Tibial nerve (tissue), 3 donors: ENCODE results near the gene TMEM106B.

Experiments
- CTCF ChIP-seq, 5 experiments: fragments of 200-600 bp in 3 of 5; fragments of 450-650 bp in 2 of 5; sonication (generic) in 3 of 5; IDR thresholded peaks; one replicate each; pipeline ENCODE4 v1.5.1; 2016 to 2019; ENCODE audit warnings: antibody characterized with exemption in 5 of 5, mild to moderate bottlenecking in 3 of 5, moderate library complexity in 2 of 5
- POLR2A ChIP-seq, 2 donors: fragments of 450-650 bp; IDR thresholded peaks; one replicate each; pipeline ENCODE4 v1.6.1; 2017; ENCODE audit warnings: antibody characterized with exemption in 2 of 2, mild to moderate bottlenecking in 2 of 2, moderate library complexity in 2 of 2

GRCh38 chr7:12173671-12174070 lies 37.4 kb upstream of the TMEM106B start:
- TF ChIP-seq CTCF (IDR thresholded peaks at IDR 0.05) (no peak), POLR2A (IDR thresholded peaks at IDR 0.05) (no peak)
